HEK293 (cell line): Measurements from ENCODE around the gene PRELID3B.

ENCODE experiments used
- CTCF ChIA-PET: fragments of 350-600 bp; formaldehyde crosslinking; extraction: SDS; loops from one replicate; lab custom pipeline; 2021; ENCODE audit warnings: antibody characterized with exemption; lab: Yijun Ruan, JAX
- POLR2A ChIA-PET: fragments of 300-600 bp; formaldehyde crosslinking; extraction: SDS; loops from one replicate; lab custom pipeline; 2020; ENCODE audit warnings: antibody characterized with exemption, inconsistent platforms; lab: Yijun Ruan, JAX
- H3K27ac ChIP-seq: fragments of 200-500 bp; sonication (Bioruptor generic); 2 replicates; pipeline ENCODE4 v1.5.1; 2014; ENCODE audit warnings: low read depth, low read length, control low read depth, inconsistent platforms; ENCODE audit errors: extremely low read depth
- H3K36me3 ChIP-seq, 2 experiments: fragments of 200-500 bp in 1 of 2; sonication (Bioruptor generic) in 1 of 2; 1 replicate in 1 of 2; 2 replicates in 1 of 2; pipeline ENCODE4 v1.5.1; 2014 to 2017; ENCODE audit warnings: inconsistent platforms in 2 of 2, low read length in 2 of 2; ENCODE audit not compliant: control insufficient read depth in 2 of 2, insufficient read depth in 1 of 2
- H3K4me1 ChIP-seq: fragments of 200-500 bp; sonication (Bioruptor generic); 2 replicates; pipeline ENCODE4 v1.5.1; 2014; ENCODE audit warnings: mild to moderate bottlenecking, low read length, inconsistent platforms; ENCODE audit not compliant: control insufficient read depth, insufficient read depth
- H3K4me3 ChIP-seq: 2 replicates; pipeline ENCODE4 v1.5.1; 2011; ENCODE audit warnings: low read depth, mild to moderate bottlenecking, control low read depth, low read length, moderate library complexity
- H3K9me3 ChIP-seq: fragments of 200-500 bp; sonication (Bioruptor generic); 2 replicates; pipeline ENCODE4 v1.5.1; 2014; ENCODE audit warnings: low read depth, low read length, inconsistent platforms; ENCODE audit not compliant: control insufficient read depth, insufficient read depth
- GFI1B ChIP-seq: fragments of 450-650 bp; formaldehyde crosslinking; IDR thresholded peaks from 2 replicates; pipeline ENCODE4 v1.5.1; 2016; ENCODE audit warnings: missing biosample characterization, missing genetic modification characterization
- ZBTB1 ChIP-seq: fragments of 450-650 bp; formaldehyde crosslinking; IDR thresholded peaks from 2 replicates; pipeline ENCODE4 v1.5.1; 2016; ENCODE audit warnings: missing biosample characterization, missing genetic modification characterization
- ZBTB21 ChIP-seq: fragments of 450-650 bp; formaldehyde crosslinking; IDR thresholded peaks from 2 replicates; pipeline ENCODE4 v1.5.1; 2017; ENCODE audit warnings: missing biosample characterization, missing genetic modification characterization
- ZBTB48 ChIP-seq: fragments of 450-650 bp; formaldehyde crosslinking; IDR thresholded peaks from 2 replicates; pipeline ENCODE4 v1.5.1; 2016; ENCODE audit warnings: missing biosample characterization, missing genetic modification characterization
- ZNF112 ChIP-seq: fragments of 450-650 bp; formaldehyde crosslinking; IDR thresholded peaks from 2 replicates; pipeline ENCODE4 v1.5.0; 2017; ENCODE audit warnings: missing biosample characterization, missing genetic modification characterization
- ZNF175 ChIP-seq: fragments of 450-650 bp; formaldehyde crosslinking; IDR thresholded peaks from 2 replicates; pipeline ENCODE4 v1.5.1; 2016; ENCODE audit warnings: missing biosample characterization, missing genetic modification characterization
- ZNF211 ChIP-seq: fragments of 450-650 bp; formaldehyde crosslinking; IDR thresholded peaks from 2 replicates; pipeline ENCODE4 v1.5.1; 2016; ENCODE audit warnings: low read depth, missing biosample characterization, missing genetic modification characterization
- ZNF274 ChIP-seq, 2 experiments: fragments of 200-500 bp in 1 of 2; fragments of 450-650 bp in 1 of 2; sonication (Bioruptor generic) in 1 of 2; formaldehyde crosslinking in 1 of 2; IDR thresholded peaks; 2 replicates each; pipeline versions ENCODE4 v1.5.1 to v1.6.1; 2014 to 2016; ENCODE audit warnings: borderline replicate concordance in 1 of 2, inconsistent platforms in 1 of 2, low read length in 1 of 2, missing biosample characterization in 1 of 2, missing genetic modification characterization in 1 of 2
- ZNF335 ChIP-seq: fragments of 450-650 bp; formaldehyde crosslinking; conservative IDR thresholded peaks from 2 replicates; pipeline ENCODE4 v1.5.1; 2016; ENCODE audit warnings: missing biosample characterization, missing genetic modification characterization
- ZNF423 ChIP-seq: fragments of 450-650 bp; formaldehyde crosslinking; IDR thresholded peaks from 2 replicates; pipeline ENCODE4 v1.5.1; 2016; ENCODE audit warnings: missing biosample characterization, missing genetic modification characterization
- ZNF426 ChIP-seq: fragments of 450-650 bp; formaldehyde crosslinking; IDR thresholded peaks from 2 replicates; pipeline ENCODE4 v1.5.1; 2017; ENCODE audit warnings: missing biosample characterization, missing genetic modification characterization, mild to moderate bottlenecking, inconsistent platforms, moderate library complexity
- ZNF521 ChIP-seq: fragments of 450-650 bp; formaldehyde crosslinking; IDR thresholded peaks from 2 replicates; pipeline ENCODE4 v1.5.1; 2017; ENCODE audit warnings: missing biosample characterization, mild to moderate bottlenecking, missing genetic modification characterization
- ZNF555 ChIP-seq: fragments of 450-650 bp; formaldehyde crosslinking; conservative IDR thresholded peaks from 2 replicates; pipeline ENCODE4 v1.5.1; 2017; ENCODE audit warnings: missing biosample characterization, mild to moderate bottlenecking, missing genetic modification characterization, inconsistent platforms
- ZNF626 ChIP-seq: fragments of 450-650 bp; sonication (Bioruptor Pico); formaldehyde crosslinking; IDR thresholded peaks from 2 replicates; pipeline ENCODE4 v1.5.1; 2018; ENCODE audit warnings: missing biosample characterization, missing genetic modification characterization, inconsistent platforms
- ZNF692 ChIP-seq: fragments of 450-650 bp; formaldehyde crosslinking; IDR thresholded peaks from 2 replicates; pipeline ENCODE4 v1.5.1; 2016; ENCODE audit warnings: missing biosample characterization, missing genetic modification characterization
- TF ChIP-seq, protein P1 (sequence below): fragments of 450-650 bp; formaldehyde crosslinking; IDR thresholded peaks from 2 replicates; pipeline ENCODE4 v1.5.1; 2016; ENCODE audit warnings: missing biosample characterization, missing genetic modification characterization

Gene PRELID3B

GRCh38 chr20:59008715-59009336, 33.8 kb downstream of the PRELID3B start:
- peaks cover 0 to 6% of the 10 kb centered on the region in 2 experiments; a peak in 1 of 3 replicates for H3K36me3 ChIP-seq
- no peak overlapping the region for H3K27ac ChIP-seq
- TF ChIP-seq ZNF175 (tag by site-specific recombination) (no peak), ZBTB21 (no peak), ZNF555 (tag by site-specific recombination) (no peak), ZNF692 (tag by site-specific recombination) (no peak), ZNF426 (tag by site-specific recombination) (no peak), ZBTB1 (no peak), GFI1B (tag by site-specific recombination) (no peak), ZNF274 (IDR thresholded peaks at IDR 0.05; ENCODE audit: low read length) (no peak), ZNF274 (tag by site-specific recombination; IDR thresholded peaks at IDR 0.05; ENCODE audit: borderline replicate concordance) (no peak), ZNF211 (tag by site-specific recombination) (no peak)
- TF ChIP-seq, protein P1, sequence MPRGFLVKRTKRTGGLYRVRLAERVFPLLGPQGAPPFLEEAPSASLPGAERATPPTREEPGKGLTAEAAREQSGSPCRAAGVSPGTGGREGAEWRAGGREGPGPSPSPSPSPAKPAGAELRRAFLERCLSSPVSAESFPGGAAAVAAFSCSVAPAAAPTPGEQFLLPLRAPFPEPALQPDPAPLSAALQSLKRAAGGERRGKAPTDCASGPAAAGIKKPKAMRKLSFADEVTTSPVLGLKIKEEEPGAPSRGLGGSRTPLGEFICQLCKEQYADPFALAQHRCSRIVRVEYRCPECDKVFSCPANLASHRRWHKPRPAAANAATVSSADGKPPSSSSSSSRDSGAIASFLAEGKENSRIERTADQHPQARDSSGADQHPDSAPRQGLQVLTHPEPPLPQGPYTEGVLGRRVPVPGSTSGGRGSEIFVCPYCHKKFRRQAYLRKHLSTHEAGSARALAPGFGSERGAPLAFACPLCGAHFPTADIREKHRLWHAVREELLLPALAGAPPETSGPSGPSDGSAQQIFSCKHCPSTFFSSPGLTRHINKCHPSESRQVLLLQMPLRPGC (tag by site-specific recombination), result no peak
- ChIA-PET POLR2A (interaction anchor here (1.2 kb wide), 1 partner anchor 24 kb away, joined by 6 read pairs; the partner anchor contains the start of gene ATP5F1E), CTCF (interaction anchor here (0.5 kb wide), 1 partner anchor 393 kb away, joined by 3 read pairs; no protein-coding TSS in a partner anchor)
- H3K4me3 ChIP-seq, result no peak overlapping the region
- H3K9me3 ChIP-seq, result no peaks in the 10 kb centered on the region
- H3K4me1 ChIP-seq, result peaks cover 5% of the 10 kb centered on the region; the same call in 1 of the 2 replicates

DNA sequence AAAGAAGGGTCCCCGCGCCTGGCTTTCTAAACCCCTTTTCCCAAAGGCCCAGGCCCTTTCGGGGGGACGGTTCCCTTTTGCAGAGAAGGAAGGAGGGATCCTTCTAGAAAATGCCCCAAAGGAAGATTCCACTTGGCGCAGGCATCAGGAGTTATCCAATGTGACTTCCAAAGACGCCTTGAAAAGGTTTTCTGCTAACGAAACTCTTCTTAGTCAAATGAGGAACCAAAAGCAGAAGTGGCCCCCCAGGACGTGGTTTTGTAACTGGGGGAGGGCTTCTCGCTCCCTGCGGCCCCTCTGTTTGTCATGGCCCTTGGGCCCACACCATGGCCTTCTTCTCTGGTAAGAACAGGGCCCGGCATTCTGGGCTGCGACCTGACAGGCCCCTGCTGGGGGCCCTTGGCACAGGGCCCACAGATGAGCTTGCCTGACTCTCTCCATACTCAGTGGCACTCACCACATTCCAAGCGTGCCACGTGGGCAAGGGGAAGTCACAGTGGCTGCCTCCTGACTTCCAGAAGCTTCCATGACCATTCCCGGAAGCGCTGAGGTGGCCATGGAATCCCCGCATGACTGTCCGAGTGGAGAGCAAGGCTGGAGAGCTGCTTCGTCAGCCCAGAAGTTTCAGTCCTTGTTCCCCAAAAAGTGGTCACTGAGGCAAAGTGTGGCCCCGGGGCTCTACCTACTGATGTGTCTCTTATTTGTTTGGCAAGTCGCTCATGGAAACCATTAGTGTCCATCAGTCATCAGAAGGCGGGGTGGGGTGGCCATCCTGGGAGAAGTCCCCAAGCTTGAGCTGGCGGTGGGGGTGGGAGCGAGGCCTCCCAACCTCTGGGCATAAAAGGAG, 34.7 kb downstream of the PRELID3B start:
- CTCF ChIA-PET, result no interaction called here
- no peak overlapping the region for H3K4me3 ChIP-seq
- TF ChIP-seq ZBTB48 (no peak), ZNF112 (no peak), ZNF521 (tag by site-specific recombination) (no peak), ZNF335 (tag by site-specific recombination) (0 out of 2 replicates have a peak, but pooled peaks have one; percentile 18), ZNF423 (tag by site-specific recombination) (no peak), ZNF626 (no peak)
- no peaks in the 10 kb centered on the region for H3K9me3 ChIP-seq
- H3K27ac ChIP-seq, result no peak overlapping the region
- peaks cover 0 to 8% of the 10 kb centered on the region in 2 experiments; a peak in 1 of 3 replicates for H3K36me3 ChIP-seq
- peaks cover 5% of the 10 kb centered on the region; the same call in 1 of the 2 replicates for H3K4me1 ChIP-seq
- POLR2A ChIA-PET, result interaction anchor here (1.2 kb wide), 1 partner anchor 25 kb away, joined by 6 read pairs; the partner anchor contains the start of gene ATP5F1E
